HEK293 (cell line): ENCODE results near the gene BTG2.

Source experiments
- EGR2 ChIP-seq: fragments of 450-650 bp; formaldehyde crosslinking; IDR thresholded peaks from 2 replicates; pipeline ENCODE4 v1.5.1; 2016; ENCODE audit warnings: low read depth, missing biosample characterization, missing genetic modification characterization
- SETDB1 ChIP-seq: IDR thresholded peaks from one replicate; pipeline ENCODE4 v1.6.1; 2017; ENCODE audit warnings: mild to moderate bottlenecking, low read length, moderate library complexity, mixed read lengths; ENCODE audit not compliant: insufficient read length
- YY1 ChIP-seq: fragments of 450-650 bp; formaldehyde crosslinking; IDR thresholded peaks from 2 replicates; pipeline ENCODE4 v1.5.1; 2018; ENCODE audit warnings: missing biosample characterization, missing genetic modification characterization
- ZBTB44 ChIP-seq: fragments of 450-650 bp; IDR thresholded peaks from 2 replicates; pipeline ENCODE4 v1.5.1; 2018; ENCODE audit warnings: missing biosample characterization, mild to moderate bottlenecking, missing genetic modification characterization
- ZBTB49 ChIP-seq: fragments of 450-650 bp; formaldehyde crosslinking; IDR thresholded peaks from 2 replicates; pipeline ENCODE4 v1.5.1; 2016; ENCODE audit warnings: missing biosample characterization, missing genetic modification characterization, low read depth
- ZFP3 ChIP-seq: fragments of 450-650 bp; formaldehyde crosslinking; IDR thresholded peaks from 2 replicates; pipeline ENCODE4 v1.5.1; 2016; ENCODE audit warnings: low read depth, missing biosample characterization, missing genetic modification characterization
- ZNF274 ChIP-seq, 2 experiments: fragments of 200-500 bp in 1 of 2; fragments of 450-650 bp in 1 of 2; sonication (Bioruptor generic) in 1 of 2; formaldehyde crosslinking in 1 of 2; IDR thresholded peaks; 2 replicates each; pipeline versions ENCODE4 v1.5.1 to v1.6.1; 2014 to 2016; ENCODE audit warnings: borderline replicate concordance in 1 of 2, inconsistent platforms in 1 of 2, low read length in 1 of 2, missing biosample characterization in 1 of 2, missing genetic modification characterization in 1 of 2
- ZNF398 ChIP-seq: fragments of 450-650 bp; formaldehyde crosslinking; IDR thresholded peaks from 2 replicates; pipeline ENCODE4 v1.5.1; 2017; ENCODE audit warnings: missing biosample characterization, missing genetic modification characterization
- ZNF416 ChIP-seq: fragments of 450-650 bp; formaldehyde crosslinking; IDR thresholded peaks from 2 replicates; pipeline ENCODE4 v1.5.1; 2016; ENCODE audit warnings: missing biosample characterization, missing genetic modification characterization
- ZNF776 ChIP-seq: fragments of 450-650 bp; formaldehyde crosslinking; IDR thresholded peaks from 2 replicates; pipeline ENCODE4 v1.5.0; 2017; ENCODE audit warnings: missing biosample characterization, missing genetic modification characterization, borderline replicate concordance

- TF ChIP-seq ZFP3 (tag by site-specific recombination) (no peak), ZNF776 (tag by site-specific recombination) (no peak), ZNF416 (tag by site-specific recombination) (no peak), ZNF398 (tag by site-specific recombination) (no peak), ZBTB49 (tag by site-specific recombination) (no peak), ZNF274 (IDR thresholded peaks at IDR 0.05; ENCODE audit: low read length) (no peak), ZNF274 (tag by site-specific recombination; IDR thresholded peaks at IDR 0.05; ENCODE audit: borderline replicate concordance) (no peak), SETDB1 (no peak), YY1 (tag by site-specific recombination) (no peak), EGR2 (tag by site-specific recombination) (no peak), ZBTB44 (tag by site-specific recombination) (no peak)
These were observed 33.2 kb upstream of the BTG2 start for GRCh38 chr1:203271962-203272632.
